Karpas-422 (cell line): ENCODE measurements around the gene OR52E4. TPM values are rescaled to one million over a fixed set of nuclear protein-coding genes. Genes with fewer than 3 reads are reported as not detected.

ENCODE experiments used
- DNase-seq: peaks from one replicate; pipeline ENCODE4 v3.0.0-alpha.2; 2015
- H2AFZ ChIP-seq: fragments of 200-600 bp; sonication (generic); 2 replicates; pipeline ENCODE4 v1.6.1; 2014; ENCODE audit warnings: antibody characterized with exemption, low read length, mixed read lengths
- H3K27ac ChIP-seq: fragments of 200-600 bp; sonication (generic); 2 replicates; pipeline ENCODE4 v1.5.1; 2014; ENCODE audit warnings: mild to moderate bottlenecking, low read length, moderate library complexity
- H3K27me3 ChIP-seq: fragments of 200-600 bp; sonication (generic); 2 replicates; pipeline ENCODE4 v1.6.1; 2014; ENCODE audit warnings: low read length, mixed read lengths
- H3K36me3 ChIP-seq: fragments of 200-600 bp; sonication (generic); 2 replicates; pipeline ENCODE4 v1.6.1; 2014; ENCODE audit warnings: low read length, mixed read lengths; ENCODE audit not compliant: insufficient read depth
- H3K4me1 ChIP-seq: fragments of 200-600 bp; sonication (generic); 2 replicates; pipeline ENCODE4 v1.6.1; 2014; ENCODE audit warnings: mild to moderate bottlenecking, low read length, mixed read lengths
- H3K4me2 ChIP-seq: fragments of 200-600 bp; sonication (generic); 2 replicates; pipeline ENCODE4 v1.6.1; 2014; ENCODE audit warnings: low read length, low read depth, mild to moderate bottlenecking; ENCODE audit not compliant: poor library complexity, severe bottlenecking
- H3K4me3 ChIP-seq: fragments of 200-600 bp; sonication (generic); 2 replicates; pipeline ENCODE4 v1.5.1; 2014; ENCODE audit warnings: mild to moderate bottlenecking, antibody characterized with exemption, low read length, mixed read lengths
- H3K79me2 ChIP-seq: fragments of 200-600 bp; sonication (generic); 2 replicates; pipeline ENCODE4 v1.6.1; 2014; ENCODE audit warnings: mild to moderate bottlenecking, low read length, mixed read lengths
- H3K9ac ChIP-seq: fragments of 200-600 bp; sonication (generic); 2 replicates; pipeline ENCODE4 v1.6.0; 2014; ENCODE audit warnings: low read length
- H3K9me2 ChIP-seq: fragments of 200-600 bp; sonication (generic), shearing (Covaris generic); replicated peaks from 2 replicates; pipeline ENCODE4 v1.6.0; 2014; ENCODE audit warnings: mild to moderate bottlenecking, low read length, moderate library complexity; ENCODE audit not compliant: insufficient read depth
- H3K9me3 ChIP-seq: fragments of 300-700, 200-600 bp; sonication (generic); 2 replicates; pipeline ENCODE4 v1.6.1; 2014; ENCODE audit warnings: low read length, mixed read lengths
- H4K20me1 ChIP-seq: fragments of 200-600 bp; sonication (generic); 2 replicates; pipeline ENCODE4 v1.6.1; 2014; ENCODE audit warnings: mild to moderate bottlenecking, antibody characterized with exemption, low read length, low read depth; ENCODE audit not compliant: insufficient read depth
- total RNA-seq: library from RNA; depleted of rRNA; stranded (reverse); fragments of >200 nt; shearing (Covaris generic); gene quantifications from 2 replicates; pipeline ENCODE4 v1.2.3, GENCODE V29; 2014; ENCODE audit warnings: low replicate concordance; rRNA removed

The OR52E4 gene
- not detected in 2 replicates for total RNA-seq

GRCh38 chr11:5880329-5880728 lies at the start of gene OR52E4:
OR52E4 (plus strand) TSS chr11:5880629; CDS start chr11:5884293, 3,664 bp downstream.
- no peaks in the 10 kb centered on the region for H3K27me3 ChIP-seq
- no peak for DNase-seq
- H3K4me2 ChIP-seq, result no peak within 1 kb of the TSS
- no peak within 1 kb of the TSS for H3K27ac ChIP-seq
- no peaks in the 10 kb centered on the region for H3K79me2 ChIP-seq
- no peaks in the 10 kb centered on the region for H3K36me3 ChIP-seq
- H3K4me3 ChIP-seq, result no peak within 1 kb of the TSS
- no peaks in the 10 kb centered on the region for H3K9me2 ChIP-seq
- H3K9ac ChIP-seq, result no peak within 1 kb of the TSS
- no peaks in the 10 kb centered on the region for H3K4me1 ChIP-seq
- H2AFZ ChIP-seq, result no peak within 1 kb of the TSS
- H3K9me3 ChIP-seq, result no peaks in the 10 kb centered on the region
- H4K20me1 ChIP-seq, result no peaks in the 10 kb centered on the region

- no peaks in the 10 kb centered on the region for H3K36me3 ChIP-seq
- no peaks in the 10 kb centered on the region for H3K27me3 ChIP-seq
- no peaks in the 10 kb centered on the region for H3K9me3 ChIP-seq
- no peaks in the 10 kb centered on the region for H3K4me1 ChIP-seq
- H2AFZ ChIP-seq, result no peak overlapping the region
- no peak overlapping the region for H3K9ac ChIP-seq
- H3K79me2 ChIP-seq, result no peaks in the 10 kb centered on the region
- no peak overlapping the region for H3K27ac ChIP-seq
- H3K4me3 ChIP-seq, result no peak overlapping the region
- H3K9me2 ChIP-seq, result no peaks in the 10 kb centered on the region
- no peak for DNase-seq
- no peak overlapping the region for H3K4me2 ChIP-seq
- H4K20me1 ChIP-seq, result no peaks in the 10 kb centered on the region
These were observed 49.1 kb upstream of the OR52E4 start for GRCh38 chr11:5831196-5831829.

DNA sequence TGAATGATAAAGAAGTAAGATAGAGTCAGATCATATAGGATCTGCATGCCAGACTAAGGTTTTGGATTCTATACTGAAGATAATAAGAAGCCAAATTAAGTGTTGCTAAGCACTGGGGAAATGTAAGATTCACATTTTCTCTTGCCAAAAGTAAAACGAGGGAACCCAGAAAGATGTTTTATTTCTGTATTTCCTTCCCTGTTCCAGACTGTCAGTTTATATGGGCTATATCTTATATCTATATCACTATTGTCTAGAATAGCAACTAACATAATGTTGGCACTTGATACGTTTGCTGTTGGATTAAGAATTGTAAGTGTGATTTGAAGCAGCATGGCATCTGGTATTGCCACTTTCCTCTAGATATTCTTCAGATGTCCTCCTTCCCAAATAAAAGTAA lies 47.0 kb upstream of the OR52E4 start:
- H3K9me3 ChIP-seq, result no peaks in the 10 kb centered on the region
- no peaks in the 10 kb centered on the region for H3K79me2 ChIP-seq
- H3K4me3 ChIP-seq, result no peak overlapping the region
- H3K4me2 ChIP-seq, result no peak overlapping the region
- H4K20me1 ChIP-seq, result no peaks in the 10 kb centered on the region
- DNase-seq, result no peak
- H3K36me3 ChIP-seq, result no peaks in the 10 kb centered on the region
- no peaks in the 10 kb centered on the region for H3K27me3 ChIP-seq
- H3K4me1 ChIP-seq, result no peaks in the 10 kb centered on the region
- no peak overlapping the region for H3K27ac ChIP-seq
- H3K9ac ChIP-seq, result no peak overlapping the region
- no peak overlapping the region for H2AFZ ChIP-seq
- H3K9me2 ChIP-seq, result no peaks in the 10 kb centered on the region

GRCh38 chr11:5837695-5838094 lies 42.7 kb upstream of the OR52E4 start:
- H3K9me2 ChIP-seq, result no peaks in the 10 kb centered on the region
- H3K36me3 ChIP-seq, result no peaks in the 10 kb centered on the region
- H2AFZ ChIP-seq, result no peak overlapping the region
- no peak overlapping the region for H3K9ac ChIP-seq
- no peaks in the 10 kb centered on the region for H4K20me1 ChIP-seq
- H3K4me2 ChIP-seq, result no peak overlapping the region
- no peak overlapping the region for H3K27ac ChIP-seq
- no peaks in the 10 kb centered on the region for H3K79me2 ChIP-seq
- H3K9me3 ChIP-seq, result no peaks in the 10 kb centered on the region
- no peaks in the 10 kb centered on the region for H3K4me1 ChIP-seq
- no peaks in the 10 kb centered on the region for H3K27me3 ChIP-seq
- no peak for DNase-seq
- no peak overlapping the region for H3K4me3 ChIP-seq

DNA sequence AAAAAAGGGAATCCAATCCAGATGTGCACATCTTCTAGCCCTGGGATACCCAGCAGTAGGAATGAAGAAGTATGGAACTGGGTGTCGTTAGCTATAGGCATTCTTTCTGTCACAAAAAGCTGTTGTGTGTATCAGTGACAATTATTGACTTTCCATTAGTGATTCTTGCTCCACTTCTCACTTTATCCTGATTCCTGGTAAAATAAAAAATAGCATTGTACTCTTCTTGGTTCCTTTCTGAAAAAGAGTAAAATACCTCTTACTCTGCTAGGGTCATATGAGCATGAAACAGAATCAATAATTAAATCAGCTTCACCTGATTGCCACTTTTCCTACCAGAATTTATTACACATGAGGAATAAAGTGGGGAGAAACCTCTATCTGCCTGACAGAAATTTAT lies 38.6 kb upstream of the OR52E4 start, which contains the start of gene OR52E6:
OR52E6 (minus strand) TSS at position 101 of the 400 bp plus-strand sequence; CDS start at position 101, 0 bp downstream.
- H3K4me1 ChIP-seq, result no peaks in the 10 kb centered on the region
- H3K9me3 ChIP-seq, result no peaks in the 10 kb centered on the region
- H3K36me3 ChIP-seq, result no peaks in the 10 kb centered on the region
- no peaks in the 10 kb centered on the region for H3K79me2 ChIP-seq
- H3K27ac ChIP-seq, result no peak within 1 kb of the TSS
- H2AFZ ChIP-seq, result no peak within 1 kb of the TSS
- no peak for DNase-seq
- no peak within 1 kb of the TSS for H3K9ac ChIP-seq
- H3K4me3 ChIP-seq, result no peak within 1 kb of the TSS
- H3K27me3 ChIP-seq, result no peaks in the 10 kb centered on the region
- H4K20me1 ChIP-seq, result no peaks in the 10 kb centered on the region
- no peaks in the 10 kb centered on the region for H3K9me2 ChIP-seq
- no peak within 1 kb of the TSS for H3K4me2 ChIP-seq

GRCh38 chr11:5846701-5847100 lies 33.7 kb upstream of the OR52E4 start:
- no peak overlapping the region for H3K4me3 ChIP-seq
- H3K9me3 ChIP-seq, result no peaks in the 10 kb centered on the region
- H3K27me3 ChIP-seq, result no peaks in the 10 kb centered on the region
- H3K4me2 ChIP-seq, result no peak overlapping the region
- H3K4me1 ChIP-seq, result no peaks in the 10 kb centered on the region
- H3K36me3 ChIP-seq, result no peaks in the 10 kb centered on the region
- no peak overlapping the region for H3K27ac ChIP-seq
- no peak for DNase-seq
- H4K20me1 ChIP-seq, result no peaks in the 10 kb centered on the region
- no peaks in the 10 kb centered on the region for H3K9me2 ChIP-seq
- no peak overlapping the region for H3K9ac ChIP-seq
- H3K79me2 ChIP-seq, result no peaks in the 10 kb centered on the region
- no peak overlapping the region for H2AFZ ChIP-seq

DNA sequence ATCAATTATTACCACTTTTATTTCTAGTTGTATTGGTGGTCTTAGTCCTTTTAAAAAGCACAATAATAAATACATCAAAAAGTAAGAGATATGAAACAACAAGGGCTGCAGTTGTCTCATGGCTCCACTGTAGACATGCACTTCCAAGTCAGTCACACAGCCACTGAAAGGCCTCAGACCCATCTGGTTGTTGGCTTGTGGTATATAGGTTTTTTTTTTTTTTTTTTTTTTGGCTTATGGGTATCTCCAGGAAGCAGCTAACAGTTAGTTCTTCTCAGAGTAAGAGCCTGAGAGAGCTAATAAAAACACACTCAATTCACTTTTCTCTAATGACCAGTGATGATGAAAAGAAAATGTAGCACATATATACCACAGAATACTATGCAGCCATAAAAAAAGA lies 32.7 kb upstream of the OR52E4 start:
- Histone ChIP-seq H3K4me2 (no peak overlapping the region), H3K27me3 (no peaks in the 10 kb centered on the region), H3K9me3 (no peaks in the 10 kb centered on the region), H3K4me3 (no peak overlapping the region), H4K20me1 (no peaks in the 10 kb centered on the region), H3K9ac (no peak overlapping the region), H3K79me2 (no peaks in the 10 kb centered on the region), H3K4me1 (no peaks in the 10 kb centered on the region), H3K36me3 (no peaks in the 10 kb centered on the region), H2AFZ (no peak overlapping the region), H3K27ac (no peak overlapping the region), H3K9me2 (no peaks in the 10 kb centered on the region)
- no peak for DNase-seq

GRCh38 chr11:5851002-5851401 lies 29.4 kb upstream of the OR52E4 start:
- H3K4me3 ChIP-seq, result no peak overlapping the region
- H3K27me3 ChIP-seq, result no peaks in the 10 kb centered on the region
- no peak overlapping the region for H3K4me2 ChIP-seq
- H3K36me3 ChIP-seq, result no peaks in the 10 kb centered on the region
- no peaks in the 10 kb centered on the region for H4K20me1 ChIP-seq
- no peaks in the 10 kb centered on the region for H3K4me1 ChIP-seq
- DNase-seq, result no peak
- no peak overlapping the region for H2AFZ ChIP-seq
- no peak overlapping the region for H3K9ac ChIP-seq
- H3K27ac ChIP-seq, result no peak overlapping the region
- H3K9me2 ChIP-seq, result no peaks in the 10 kb centered on the region
- no peaks in the 10 kb centered on the region for H3K79me2 ChIP-seq
- H3K9me3 ChIP-seq, result no peaks in the 10 kb centered on the region
